Left kidney (tissue), 2 donors: ENCODE results near the gene ABLIM2. TPM values are rescaled to one million over a fixed set of nuclear protein-coding genes. Genes with fewer than 3 reads are reported as not detected.

Experiments used
- DNase-seq: peaks from one replicate; pipeline ENCODE4 v3.0.0-alpha.2; 2013
- polyA plus RNA-seq: library from polyadenylated mRNA; unstranded; fragments of 120-200 nt; gene quantifications from one replicate; pipeline ENCODE4 v1.2.1, GENCODE V29; 2013; ENCODE audit not compliant: insufficient read length

The ABLIM2 gene
- polyA plus RNA-seq, 1 donor = 6.8 TPM

DNA sequence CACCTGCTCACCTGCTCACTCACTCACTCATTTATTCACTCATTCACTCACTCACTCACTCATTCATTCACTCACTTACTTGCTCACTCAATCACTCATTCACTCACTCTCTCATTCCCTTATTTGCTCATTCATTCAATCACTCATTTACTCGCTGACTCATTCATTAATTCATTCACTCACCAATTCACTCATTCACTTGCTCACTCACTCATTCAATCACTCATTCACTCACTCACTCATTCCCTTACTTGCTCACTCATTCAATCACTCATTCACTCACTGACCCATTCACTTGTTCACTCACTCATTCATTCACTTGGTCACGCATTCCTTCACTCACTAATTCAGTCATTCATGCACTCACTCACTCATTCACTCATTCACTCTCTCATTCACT lies 130.2 kb downstream of the ABLIM2 start:
- no peak for DNase-seq

DNA sequence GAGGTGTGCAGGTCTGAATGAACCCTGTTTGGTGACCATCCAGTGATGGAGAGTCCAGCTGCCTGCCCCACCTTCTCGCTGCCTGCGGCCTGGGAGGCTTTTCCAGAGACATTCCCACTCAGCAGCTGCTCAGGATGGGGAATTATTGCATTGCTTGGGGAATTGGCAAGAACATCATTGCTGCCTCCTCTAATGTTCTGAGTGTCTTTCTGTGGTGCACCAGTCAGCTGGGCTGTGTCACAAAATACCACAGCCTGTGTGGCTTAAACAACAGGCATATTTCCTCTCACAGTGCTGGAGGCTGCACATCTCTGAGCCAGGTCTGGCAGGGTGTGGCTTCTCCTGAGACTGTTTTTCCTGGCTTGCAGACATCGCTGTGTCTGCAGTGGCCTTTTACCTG lies 132.2 kb downstream of the ABLIM2 start:
- no peak for DNase-seq

DNA sequence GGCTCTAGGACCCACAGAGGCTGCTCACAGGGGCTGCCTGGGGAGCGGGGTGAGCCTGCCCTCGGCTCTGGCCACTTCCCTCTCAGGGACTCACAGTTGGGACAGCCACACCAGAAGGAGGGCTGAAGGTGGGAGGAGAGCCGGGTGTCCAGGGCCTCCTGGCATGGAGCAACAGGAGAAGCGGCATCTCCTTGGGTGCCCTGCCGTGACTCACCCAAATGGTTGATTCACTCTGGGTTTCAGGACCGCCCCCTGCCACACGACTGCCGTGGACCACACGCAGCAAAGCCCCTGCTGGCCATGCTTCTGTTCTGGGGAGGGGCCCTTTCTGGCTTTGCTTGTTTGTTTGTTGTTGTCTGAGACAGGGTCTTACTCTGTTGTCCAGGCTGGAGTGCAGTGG lies 132.9 kb downstream of the ABLIM2 start:
- no peak for DNase-seq

DNA sequence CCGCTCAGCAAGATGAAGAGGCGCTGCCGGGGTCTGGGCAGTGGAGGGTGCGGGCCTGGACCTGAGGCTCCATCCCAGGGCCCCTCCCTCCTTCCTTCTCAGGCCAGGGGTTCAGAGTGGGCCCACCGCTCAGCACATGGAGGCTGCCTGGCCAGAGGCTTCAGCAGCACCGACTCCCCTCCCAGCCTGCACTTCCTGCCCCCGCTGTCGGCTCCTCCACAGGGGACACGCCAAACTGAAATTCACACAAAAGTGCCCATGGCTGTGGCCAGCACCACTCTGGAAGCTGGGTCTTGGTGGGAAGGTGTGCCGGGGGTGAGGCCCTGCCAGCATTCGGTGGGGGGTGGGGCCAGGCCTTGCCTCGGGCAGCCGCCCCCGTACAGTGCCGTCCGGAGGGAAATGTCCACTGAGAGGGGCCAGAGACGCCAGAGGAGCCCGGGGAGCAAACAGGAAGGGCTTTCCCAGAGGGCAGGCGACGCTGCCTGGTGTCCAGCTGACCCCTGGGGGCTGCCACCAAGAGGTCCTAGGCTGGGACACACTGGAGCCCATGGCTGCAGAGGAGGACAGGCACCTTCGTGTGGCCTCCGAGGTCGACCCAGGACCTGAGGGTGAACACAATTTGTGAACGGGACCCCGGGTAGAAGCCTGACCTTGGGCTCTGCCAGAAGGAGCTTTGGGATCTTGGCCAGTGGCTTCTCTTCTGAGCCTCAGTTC lies 134.4 kb downstream of the ABLIM2 start:
- DNase-seq = no peak

DNA sequence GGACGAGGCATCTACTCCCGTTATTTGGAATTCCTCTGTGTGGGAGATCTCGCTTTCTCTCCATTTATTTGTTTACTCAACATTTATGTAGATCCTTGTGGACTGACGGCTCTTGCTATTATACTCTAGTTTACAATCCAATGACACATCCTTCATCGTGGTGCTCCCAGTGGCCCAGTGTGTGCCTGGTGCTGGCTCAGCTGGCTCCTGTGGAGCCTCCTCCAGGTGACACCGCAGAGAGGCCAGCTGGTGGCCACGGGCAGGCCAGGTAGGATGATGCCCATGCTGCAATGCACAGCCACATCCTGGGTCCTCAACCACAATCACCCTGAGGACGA lies 134.9 kb downstream of the ABLIM2 start:
- no peak for DNase-seq

DNA sequence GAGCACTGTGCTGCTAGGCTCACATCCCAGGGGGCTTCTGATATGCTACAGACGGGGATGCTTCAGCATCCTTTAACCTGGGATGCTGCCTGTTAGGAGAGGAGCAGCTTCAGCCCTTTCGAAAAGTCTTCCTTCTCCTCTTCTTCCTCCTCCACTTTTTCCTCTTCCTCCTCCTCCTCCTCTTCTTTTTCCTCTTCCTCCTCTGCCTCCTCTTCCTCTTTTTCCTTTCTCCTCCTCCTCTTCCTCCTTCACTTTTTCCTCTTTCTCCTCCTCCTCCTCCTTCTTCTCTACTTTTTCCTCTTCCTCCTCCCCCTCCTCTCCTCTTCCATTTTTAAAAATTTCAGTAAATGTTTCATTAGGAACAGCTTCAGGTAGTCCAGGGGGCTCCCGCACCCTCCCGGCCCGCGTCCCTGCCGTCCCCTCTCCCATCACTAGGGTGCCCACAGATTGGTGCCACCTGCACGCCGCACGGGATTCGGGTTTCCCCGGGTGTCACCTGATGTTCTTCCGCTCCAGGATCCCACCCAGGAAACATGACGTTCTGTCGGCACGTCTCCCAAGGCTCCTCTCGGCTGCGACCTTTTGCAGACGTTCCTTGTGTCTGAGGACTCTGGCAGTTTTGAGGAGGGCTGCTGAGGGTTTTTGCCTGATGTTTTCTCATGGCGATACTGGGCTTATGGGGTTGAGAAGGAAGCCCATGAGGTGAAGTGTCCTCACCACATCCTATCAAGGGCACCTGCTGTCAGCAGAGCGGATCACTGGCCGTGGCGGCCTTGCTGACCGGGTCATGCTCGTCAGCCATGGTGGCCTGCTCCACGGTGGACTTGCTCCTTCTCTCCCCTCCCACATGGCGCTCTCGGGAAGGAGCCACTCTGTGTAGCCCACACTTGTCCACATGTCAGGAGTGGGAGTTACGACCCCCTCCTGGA lies 135.6 kb downstream of the ABLIM2 start:
- DNase-seq = no peak

DNA sequence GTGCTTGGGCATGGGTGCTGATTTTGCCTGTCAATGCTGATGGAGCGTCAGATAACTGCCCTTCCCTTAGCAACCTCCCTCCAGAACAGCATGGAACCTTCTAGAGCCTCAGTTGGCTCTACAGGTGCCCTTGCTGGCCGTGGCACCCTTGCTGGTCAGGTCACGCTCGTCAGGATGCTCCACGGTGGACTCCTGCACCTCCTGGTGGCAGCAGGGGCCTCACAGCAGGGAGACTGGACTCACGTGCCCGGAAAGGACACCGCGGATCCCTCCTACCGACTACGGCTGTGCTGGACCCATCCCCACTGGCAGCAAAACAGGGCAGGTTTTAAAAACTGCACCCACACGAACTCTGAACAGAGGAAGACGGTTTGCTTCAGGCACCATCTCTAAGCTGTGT lies 136.8 kb downstream of the ABLIM2 start:
- DNase-seq = no peak

DNA sequence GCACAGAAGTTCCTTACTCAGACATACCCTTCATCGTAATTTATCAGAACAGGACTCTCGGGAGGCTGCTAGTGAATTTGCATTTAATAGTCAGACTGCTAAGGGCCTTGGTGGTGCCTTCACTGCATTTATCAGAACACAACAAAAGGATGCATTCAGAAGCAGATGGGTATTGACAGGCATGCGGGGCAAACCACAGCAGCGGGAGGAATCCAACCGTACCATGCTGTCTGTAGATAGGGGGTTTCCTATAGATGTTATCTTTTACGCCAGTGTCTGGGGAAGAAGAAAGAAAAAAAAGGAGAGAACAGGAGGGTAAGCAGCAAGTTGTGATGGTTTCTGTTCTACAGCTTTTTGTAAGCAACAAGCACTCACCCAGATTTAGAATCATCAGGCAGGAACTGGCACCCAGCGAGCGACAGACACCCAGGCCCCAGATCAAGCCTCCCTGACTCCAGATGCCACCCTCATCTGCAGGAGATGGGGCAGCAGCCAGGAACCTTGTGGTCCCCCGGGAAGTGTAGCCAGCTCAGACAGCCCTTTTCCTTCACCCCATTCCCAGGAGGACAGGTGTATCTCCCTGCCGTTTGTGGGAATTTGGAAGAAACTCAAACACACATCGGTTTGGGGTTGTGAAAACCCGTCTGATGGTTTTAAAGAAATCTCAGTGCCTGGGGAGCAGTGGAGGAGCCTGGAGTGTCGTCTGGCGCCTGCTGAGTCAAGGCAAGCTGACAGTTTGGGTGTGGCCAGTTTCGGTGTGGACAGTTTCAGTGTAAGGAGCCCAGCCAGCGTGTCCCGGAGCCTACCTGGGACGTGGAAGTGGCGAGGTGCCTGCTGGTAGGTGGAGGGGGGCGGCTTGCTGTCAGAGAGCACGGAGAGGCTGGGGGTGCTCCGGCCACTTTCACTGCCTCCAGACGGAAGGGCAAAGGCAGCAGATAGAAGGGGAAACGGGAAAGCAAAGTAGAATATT lies 138.9 kb downstream of the ABLIM2 start:
- DNase-seq = no peak

DNA sequence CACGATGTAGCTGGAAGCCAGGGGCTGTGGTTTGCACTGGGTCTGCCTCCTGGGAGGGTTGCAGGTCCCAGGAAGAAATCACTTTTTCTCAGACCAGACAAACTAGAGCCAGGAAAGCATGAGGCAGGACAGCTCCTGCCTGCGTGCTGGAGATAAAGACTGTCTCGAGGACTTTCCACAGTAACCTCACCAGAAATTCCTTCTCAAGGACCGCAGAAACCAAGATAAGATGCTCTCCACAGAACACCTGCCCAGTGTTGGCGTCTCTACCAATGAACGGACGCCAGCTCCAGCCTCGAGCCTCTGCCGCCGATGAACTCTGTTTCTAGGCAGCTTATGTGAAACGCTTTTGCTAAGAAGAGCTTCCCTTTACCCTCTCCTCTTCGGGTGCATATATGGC lies 142.1 kb downstream of the ABLIM2 start:
- no peak for DNase-seq

DNA sequence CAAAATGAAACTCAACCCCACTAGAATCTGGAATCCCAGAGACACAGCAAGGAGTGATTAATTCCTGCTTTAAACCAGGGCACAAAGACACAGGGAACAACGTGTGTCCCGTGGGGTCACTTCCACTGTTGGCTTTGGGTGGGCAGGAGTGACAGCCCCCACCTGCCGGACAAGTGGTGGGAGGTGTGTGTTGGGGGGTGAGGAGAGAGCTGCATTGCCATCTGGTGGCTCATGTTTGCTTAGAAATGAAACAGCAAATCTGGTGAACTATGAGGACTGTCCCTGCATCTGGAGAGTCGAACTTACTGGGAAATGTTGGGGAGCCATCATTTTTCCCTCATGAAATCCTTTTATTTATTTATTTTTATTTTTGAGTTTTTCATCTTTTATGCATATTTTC lies 143.1 kb downstream of the ABLIM2 start:
- DNase-seq = peak; percentile 21

DNA sequence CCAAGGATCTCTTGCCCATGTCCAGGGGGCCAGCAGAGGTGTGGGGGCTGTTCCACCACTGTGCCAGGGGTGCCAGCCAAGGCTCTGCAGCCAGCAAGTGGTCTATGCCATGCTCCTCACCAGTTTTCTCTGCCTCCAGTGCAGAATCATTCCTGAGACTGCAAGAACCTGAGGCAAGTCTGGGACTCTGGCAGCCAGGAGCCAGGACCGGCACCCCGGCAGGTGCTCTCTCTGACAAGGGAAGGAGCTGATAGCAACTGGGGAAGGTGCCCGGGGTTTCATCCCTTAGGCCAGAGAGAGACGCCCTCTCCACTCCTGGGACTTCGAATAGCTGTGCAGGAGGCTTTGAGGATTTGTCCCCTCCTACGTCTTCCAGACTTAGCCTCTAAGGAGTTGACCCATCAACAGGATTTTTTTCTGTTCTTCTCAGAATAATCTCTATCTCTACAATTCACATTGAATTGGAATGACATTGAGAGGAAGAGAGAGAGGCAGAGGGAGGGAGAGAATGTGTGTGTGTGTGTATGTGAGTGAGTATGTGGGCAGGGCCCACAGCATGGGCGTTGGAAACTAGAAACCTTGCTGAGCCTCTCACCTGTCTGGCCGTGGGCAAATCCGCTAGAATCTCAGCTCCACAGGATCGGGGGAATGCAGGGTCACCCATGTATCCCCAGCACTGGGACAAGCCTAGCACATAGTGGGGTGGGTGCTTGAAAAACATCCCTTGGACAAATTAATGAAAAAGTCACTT lies 144.5 kb downstream of the ABLIM2 start:
- DNase-seq = no peak

DNA sequence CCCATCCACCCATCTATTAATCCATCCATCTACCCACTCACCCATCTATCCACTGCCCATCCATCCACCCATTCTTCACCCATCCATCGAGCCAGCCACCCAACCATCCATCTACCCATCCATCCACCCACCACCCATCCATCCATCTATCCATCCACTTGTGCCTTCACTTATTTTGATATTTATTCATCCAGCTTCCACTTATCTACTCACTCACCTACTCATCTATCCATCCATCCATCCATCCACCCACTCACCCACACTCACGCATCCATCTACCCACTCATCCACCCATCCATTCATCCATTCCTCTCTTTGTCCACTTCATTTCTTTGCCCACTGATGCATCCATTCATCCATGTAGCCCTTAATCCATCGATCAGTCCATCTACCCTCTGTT lies 146.1 kb downstream of the ABLIM2 start:
- no peak for DNase-seq

DNA sequence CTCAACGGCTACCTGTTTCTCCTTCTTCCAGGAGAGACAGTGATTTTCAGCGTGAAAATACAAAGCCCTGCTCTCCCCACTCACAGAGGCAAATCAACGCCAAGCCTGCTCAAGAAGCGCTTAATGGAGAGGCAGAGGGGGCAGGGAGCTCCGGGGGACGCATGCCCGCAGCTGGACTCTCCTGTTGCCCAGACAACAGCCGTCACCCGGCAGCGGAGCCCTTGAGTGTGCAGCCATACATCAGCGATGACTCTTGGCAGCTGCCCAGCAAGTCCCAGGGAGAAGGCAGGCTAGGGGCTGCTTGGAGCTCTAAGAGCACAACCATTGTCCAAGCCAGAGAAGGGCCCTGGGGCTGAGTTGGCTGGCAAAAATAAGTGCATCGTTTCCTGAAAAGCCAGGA lies 148.0 kb downstream of the ABLIM2 start:
- DNase-seq = peak; percentile 97

DNA sequence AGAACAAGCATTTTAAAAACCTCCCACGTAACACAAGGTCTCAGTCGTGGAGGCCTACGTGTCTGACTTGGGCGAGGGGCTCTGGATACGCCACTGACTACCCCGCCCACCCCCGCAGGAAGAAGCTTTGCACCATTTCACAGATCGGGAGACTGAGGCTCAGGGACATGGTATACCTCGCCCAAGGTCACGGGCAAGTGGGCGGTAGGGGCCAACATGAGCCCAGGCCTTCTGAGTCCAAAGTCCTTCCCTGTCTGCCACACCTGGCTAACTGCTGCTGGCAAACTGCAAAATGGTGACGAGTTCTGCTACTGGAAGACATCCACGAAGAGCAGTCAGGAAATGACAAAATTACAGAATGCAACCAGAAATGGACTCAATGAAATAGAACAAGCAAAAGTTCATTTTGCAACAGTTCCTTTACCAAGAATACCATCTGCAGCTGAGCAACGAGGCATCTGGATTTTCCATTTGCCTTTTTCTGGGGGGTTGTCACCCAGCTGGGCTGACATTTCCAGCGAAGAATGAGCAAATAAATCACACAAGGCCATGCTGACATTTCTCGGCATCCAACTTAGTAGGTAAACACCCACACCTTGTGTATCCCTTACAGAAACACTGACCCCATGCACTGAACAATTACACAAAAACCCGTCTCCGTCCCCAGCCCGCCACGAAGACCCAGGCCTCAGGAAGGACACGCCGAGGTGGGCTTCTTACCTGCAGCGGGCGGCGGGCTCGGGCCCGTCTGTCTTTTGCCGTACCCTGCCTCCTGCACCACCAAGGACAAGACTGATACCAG lies 148.7 kb downstream of the ABLIM2 start:
- no peak for DNase-seq

DNA sequence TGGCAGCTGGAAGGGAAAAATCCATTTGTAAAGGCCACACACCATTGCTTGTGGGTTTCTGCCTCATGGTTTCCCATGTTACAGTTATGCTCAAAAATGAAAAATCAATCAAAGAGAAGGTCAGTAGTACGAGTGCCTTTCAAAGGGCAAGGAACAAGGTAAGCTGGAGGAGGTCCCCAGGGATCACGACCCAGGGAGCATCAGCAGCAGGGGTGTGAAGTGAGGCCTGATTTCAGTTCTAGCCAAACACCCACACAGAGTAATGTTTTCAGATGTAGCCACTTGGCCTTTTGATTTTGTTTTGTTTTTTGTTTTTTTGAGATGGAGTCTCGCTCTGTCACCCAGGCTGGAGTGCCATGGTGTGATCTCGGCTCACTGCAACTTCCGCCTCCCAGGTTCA lies 149.5 kb downstream of the ABLIM2 start:
- no peak for DNase-seq

DNA sequence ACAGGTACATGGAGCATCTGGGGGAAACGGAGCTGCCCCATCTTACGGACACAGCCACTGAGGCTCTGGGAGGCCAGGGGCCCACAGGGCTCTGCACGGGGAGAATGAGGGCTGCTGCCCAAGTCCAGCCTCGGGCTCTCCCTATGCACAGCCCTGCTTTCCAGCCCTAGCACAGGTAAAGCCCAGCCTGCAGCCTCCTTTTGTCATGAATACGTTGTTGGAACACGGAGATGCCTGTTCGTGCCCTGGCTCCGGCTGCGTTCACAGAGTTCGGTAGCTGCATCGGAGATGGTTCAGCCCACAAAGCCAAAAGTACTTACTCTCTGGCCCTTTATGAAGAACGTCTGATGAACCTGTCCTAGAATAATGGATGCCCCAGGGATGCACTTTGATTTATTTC lies 150.2 kb downstream of the ABLIM2 start:
- DNase-seq = no peak

DNA sequence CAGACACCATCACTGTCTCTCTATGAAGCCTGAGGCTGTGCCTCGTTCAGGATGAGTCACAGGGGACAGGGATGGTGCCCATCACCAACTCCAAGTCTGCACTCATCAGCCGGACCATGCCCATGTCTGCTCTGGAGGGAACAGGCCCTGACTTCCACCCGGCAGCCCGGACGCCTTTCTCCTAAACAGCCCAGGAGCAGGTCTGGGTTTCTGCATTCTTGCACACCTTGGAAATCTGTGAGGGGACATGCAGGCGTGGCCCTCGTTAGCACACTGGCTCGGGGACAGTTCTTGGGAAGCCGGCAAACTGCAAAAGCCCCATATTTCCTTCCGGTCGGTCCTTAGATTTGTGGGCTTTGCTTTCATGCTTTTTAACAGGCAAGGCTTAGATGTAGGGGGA lies 151.0 kb downstream of the ABLIM2 start:
- no peak for DNase-seq

DNA sequence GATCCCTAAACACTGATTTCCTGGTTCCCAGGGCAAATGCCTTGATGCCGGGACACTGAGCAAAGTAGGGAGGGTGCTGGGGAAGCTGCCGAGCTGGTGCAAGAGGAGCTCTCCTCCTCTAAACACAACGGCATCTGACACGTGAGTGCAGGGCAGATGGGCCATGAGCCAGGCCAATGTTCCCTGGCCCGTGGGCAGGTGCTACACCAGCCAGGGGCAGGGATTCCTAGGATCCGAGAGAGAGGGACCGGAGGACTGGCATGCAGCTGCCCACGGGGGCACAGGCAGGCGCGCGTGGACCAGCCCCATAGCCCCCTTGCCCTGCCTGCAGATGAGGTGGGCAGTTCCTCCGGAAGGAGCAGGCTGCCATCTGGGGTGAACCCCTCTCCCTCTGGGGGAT lies 152.1 kb downstream of the ABLIM2 start:
- DNase-seq = no peak

DNA sequence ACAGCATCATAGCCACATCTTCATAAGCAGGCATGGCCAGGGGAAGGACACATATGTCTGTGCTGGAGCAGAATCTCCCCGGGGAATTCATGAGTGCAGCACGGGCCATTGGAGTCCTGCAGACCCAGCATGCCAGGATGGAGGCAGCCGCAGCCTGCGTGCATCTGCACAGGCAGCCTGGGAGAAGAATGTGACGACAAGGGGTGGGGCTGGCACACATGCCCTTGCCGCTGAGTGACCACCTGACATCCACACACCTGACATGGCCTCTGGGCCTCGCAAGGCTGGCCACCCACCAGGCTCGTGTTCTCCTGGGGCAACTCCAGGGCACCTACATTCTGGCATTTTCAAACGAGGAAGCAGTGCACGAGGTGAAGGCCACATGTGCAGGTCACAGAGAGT lies 152.8 kb downstream of the ABLIM2 start:
- DNase-seq = no peak

DNA sequence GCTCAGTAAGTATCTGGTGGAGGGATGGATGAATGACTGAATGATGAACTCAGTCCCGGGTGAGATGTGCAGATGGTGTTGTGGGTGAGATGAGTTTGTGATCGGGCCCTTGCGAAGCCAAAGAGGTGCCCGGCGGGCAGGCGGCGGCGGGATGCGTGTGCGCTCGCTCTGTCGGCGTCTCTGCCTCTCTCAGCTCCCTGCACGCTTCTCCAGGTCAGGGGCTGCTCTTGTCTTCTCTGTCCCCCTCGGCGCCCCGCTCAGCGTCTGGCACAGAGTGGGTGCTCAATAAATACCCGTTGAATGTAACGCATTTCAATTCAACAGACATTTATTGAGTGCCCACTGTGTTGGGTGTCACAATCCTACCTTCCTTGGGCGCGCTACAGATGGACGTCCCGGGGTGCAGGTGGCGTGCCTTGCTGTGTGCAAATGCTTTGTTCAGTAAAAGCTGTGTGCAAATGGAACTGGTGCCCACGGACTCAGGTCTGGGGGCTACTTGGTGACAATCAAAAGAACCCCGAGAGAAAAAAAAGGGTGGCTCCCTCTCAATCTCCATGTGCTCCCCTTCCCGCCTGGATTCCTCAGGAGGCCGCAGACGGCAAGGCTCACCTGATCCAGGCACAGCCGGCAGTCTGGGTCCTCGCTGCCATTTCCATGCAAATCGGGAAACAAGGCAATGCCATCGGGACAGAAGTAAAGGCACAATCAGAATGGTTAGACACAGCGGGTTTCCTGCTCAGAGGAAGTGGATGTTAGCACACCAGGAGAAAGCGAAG lies 153.4 kb downstream of the ABLIM2 start:
- no peak for DNase-seq
